ENCODE data around the gene HS2ST1.

DNA sequence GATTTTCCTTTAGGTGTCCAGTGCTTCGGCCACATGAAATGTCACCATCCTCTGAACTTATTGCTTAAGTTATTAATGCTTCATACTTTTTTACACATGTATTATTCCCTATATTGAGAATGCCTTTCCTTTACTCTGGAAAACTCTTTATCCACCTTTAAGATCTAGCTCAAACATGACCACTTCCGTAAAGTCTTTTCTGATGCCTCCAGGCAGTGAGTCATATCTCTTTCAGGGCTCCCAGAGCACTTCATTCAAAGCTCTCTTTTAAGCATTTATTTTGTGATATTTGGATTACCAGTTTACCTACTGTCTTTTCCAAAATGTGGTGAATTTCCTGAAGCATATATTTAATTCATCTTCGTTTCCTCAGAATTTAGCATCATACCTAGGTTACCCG, 178.9 kb downstream of the HS2ST1 start:
- TF ChIP-seq EZH2phosphoT487 (IDR thresholded peaks at IDR 0.05; ENCODE audit: insufficient read depth, low read depth) = no peak
- TF ChIP-seq EZH2 (IDR thresholded peaks at IDR 0.05; ENCODE audit: insufficient read depth, poor library complexity, severe bottlenecking) = no peak

Data from GM23248 (cell line).